ENCODE results near the gene GMIP. TPM values are rescaled to one million over a fixed set of nuclear protein-coding genes. Genes with fewer than 3 reads are reported as not detected.
A peak's percentile ranks its signal among the peaks of the same experiment; 100 is the strongest.

The GMIP gene
- total and polyA plus RNA-seq, 8 donors: 5.2 to 96.2 (median 13.8) TPM

DNA sequence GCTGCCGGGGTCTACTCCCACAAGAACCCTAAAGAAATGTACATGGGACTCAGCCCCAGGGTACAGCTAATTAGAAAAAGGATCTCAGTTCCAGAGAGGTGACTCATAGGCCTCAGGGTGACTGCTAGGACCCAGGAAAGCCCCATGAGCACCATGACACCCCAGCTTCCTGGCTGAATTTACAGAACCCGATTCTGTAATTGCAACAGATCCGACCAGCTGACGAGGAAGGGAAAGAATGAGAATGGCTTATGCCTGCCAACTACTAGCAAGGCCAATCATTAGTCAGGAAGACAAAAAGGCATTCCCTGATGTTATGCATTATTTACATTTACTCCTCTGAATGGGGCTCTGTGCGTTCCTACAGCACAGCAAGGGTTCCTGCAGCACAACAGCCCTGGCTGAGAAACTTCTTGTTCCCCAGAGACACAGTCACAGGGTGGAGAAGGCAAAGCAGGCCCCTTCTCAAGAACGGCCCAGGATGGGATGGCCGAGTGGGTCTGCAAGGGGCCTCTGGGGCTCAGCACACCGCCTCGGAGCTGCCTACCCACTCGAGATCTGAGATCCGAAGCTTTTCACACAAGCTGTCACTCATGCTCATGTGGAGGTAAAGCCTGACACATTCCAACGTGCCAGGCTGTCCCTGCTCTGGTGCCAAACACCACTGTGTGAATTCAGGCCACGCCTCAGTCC lies 52.2 kb downstream of the GMIP start:
- 24 to 40% (median 33%) methylated on average over 13 of the region's 13 CpGs for WGBS, 5 donors
- Histone ChIP-seq H3K4me1 (peaks cover 12 to 38% (median 29%) of the 10 kb centered on the region in 4 donors), H3K27me3 (no peaks in the 10 kb centered on the region), H3K27ac (peak overlapping the region; percentile 64 to 80 (median 72)), H3K9me3 (no peaks in the 10 kb centered on the region), H3K4me3 (no peak overlapping the region), H3K36me3 (no peaks in the 10 kb centered on the region)
- intact Hi-C loops (cut with DNase I; ENCODE audit: low total_unique reads): no loop called here
- TF ChIP-seq EP300 (IDR thresholded peaks at IDR 0.05) (no peak), POLR2A (IDR thresholded peaks at IDR 0.05) (no peak), POLR2AphosphoS5 (IDR thresholded peaks at IDR 0.05) (peak in 2 of 3 donors; percentile 63 to 78), CTCF (IDR thresholded peaks at IDR 0.05) (no peak)
- peak; percentile 53 to 92 for DNase-seq

DNA sequence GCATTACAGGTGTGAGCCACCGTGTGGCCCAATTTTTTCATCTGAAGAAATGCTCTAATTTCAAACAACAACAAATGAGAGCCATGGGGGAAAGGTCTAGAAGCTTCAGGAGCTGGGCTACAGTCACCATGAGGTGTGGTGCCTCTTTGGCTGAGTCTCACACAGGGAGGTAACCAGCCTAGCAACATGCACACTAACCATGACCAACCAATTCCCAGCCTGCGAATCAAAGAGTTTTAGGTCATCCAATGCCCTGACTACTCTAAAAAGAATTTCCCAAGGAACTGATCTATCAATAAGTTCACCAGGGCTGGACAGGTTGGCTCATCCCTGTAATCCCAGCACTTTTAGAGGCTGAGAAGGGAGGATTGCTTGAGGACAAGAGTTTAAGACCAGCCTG lies 54.9 kb downstream of the GMIP start:
- H3K36me3 ChIP-seq: no peaks in the 10 kb centered on the region
- intact Hi-C loops (cut with DNase I; ENCODE audit: low total_unique reads): no loop called here
- 87 to 92% (median 89%) methylated on average over 2 of the region's 2 CpGs for WGBS, 5 donors
- TF ChIP-seq POLR2AphosphoS5 (IDR thresholded peaks at IDR 0.05) (no peak), CTCF (IDR thresholded peaks at IDR 0.05) (no peak), POLR2A (IDR thresholded peaks at IDR 0.05) (no peak), EP300 (IDR thresholded peaks at IDR 0.05) (no peak)
- no peak overlapping the region for H3K27ac ChIP-seq
- H3K4me3 ChIP-seq: no peak overlapping the region
- H3K9me3 ChIP-seq: no peaks in the 10 kb centered on the region
- peaks cover 12 to 20% (median 14%) of the 10 kb centered on the region in 4 donors for H3K4me1 ChIP-seq
- no peaks in the 10 kb centered on the region for H3K27me3 ChIP-seq
- no peak for DNase-seq

DNA sequence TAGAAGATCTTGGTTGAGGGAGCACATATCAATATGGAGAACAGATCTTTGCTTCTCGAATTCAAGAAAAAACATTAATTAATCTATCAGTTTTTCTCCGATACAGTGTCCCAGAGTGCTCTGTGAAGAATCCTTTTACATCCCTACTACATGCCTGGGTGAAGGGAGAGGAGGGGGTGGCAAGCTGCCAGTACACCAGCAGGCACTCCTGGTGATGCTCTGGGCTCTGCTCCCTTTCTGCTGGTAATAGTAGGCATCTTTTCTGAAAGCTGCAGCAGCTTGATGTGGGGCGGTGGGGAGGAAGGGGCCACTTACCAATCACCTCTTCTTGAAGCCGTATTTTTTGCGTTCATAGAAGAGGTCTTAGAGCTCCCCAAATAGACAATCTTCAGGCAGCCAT lies 55.7 kb downstream of the GMIP start:
- no peak for DNase-seq
- Histone ChIP-seq H3K4me1 (peaks cover 12 to 20% (median 14%) of the 10 kb centered on the region in 4 donors), H3K27me3 (no peaks in the 10 kb centered on the region), H3K9me3 (no peaks in the 10 kb centered on the region), H3K36me3 (no peaks in the 10 kb centered on the region), H3K27ac (no peak overlapping the region), H3K4me3 (no peak overlapping the region)
- TF ChIP-seq EP300 (IDR thresholded peaks at IDR 0.05): no peak
- TF ChIP-seq POLR2AphosphoS5 (IDR thresholded peaks at IDR 0.05): no peak
- TF ChIP-seq CTCF (IDR thresholded peaks at IDR 0.05): no peak
- TF ChIP-seq POLR2A (IDR thresholded peaks at IDR 0.05): no peak
- 94 to 97% (median 95%) methylated on average over 5 of the region's 5 CpGs for WGBS, 5 donors
- intact Hi-C loops (cut with DNase I; ENCODE audit: low total_unique reads): no loop called here

DNA sequence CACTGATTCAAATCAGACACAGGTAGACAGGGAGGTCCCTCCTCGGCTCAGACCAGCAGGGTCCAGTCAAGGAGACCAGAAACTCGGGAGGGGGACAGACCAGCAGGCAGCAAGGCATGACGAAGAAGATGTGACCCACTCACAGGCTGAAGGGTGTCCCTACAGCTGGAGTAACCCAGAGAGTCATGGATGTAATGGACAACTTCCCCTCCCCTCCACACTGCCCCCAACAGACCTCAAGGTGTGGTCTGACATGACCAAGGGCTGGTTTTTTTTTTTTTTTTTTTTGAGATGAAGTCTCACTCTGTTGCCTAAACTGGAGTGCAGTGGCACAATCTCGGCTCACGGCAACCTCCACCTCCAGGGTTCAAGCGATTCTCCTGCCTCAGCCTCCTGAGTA lies 59.1 kb downstream of the GMIP start:
- 92 to 95% (median 92%) methylated on average over 3 to 6 of the region's 6 CpGs for WGBS, 5 donors
- H3K9me3 ChIP-seq: no peaks in the 10 kb centered on the region
- intact Hi-C loops (cut with DNase I; ENCODE audit: low total_unique reads): no loop called here
- peaks cover 0 to 22% (median 13%) of the 10 kb centered on the region in 4 donors for H3K4me1 ChIP-seq
- TF ChIP-seq POLR2A (IDR thresholded peaks at IDR 0.05) (no peak), CTCF (IDR thresholded peaks at IDR 0.05) (no peak), POLR2AphosphoS5 (IDR thresholded peaks at IDR 0.05) (no peak), EP300 (IDR thresholded peaks at IDR 0.05) (no peak)
- H3K4me3 ChIP-seq: no peak overlapping the region
- no peak for DNase-seq
- no peaks in the 10 kb centered on the region for H3K36me3 ChIP-seq
- H3K27ac ChIP-seq: no peak overlapping the region
- H3K27me3 ChIP-seq: no peaks in the 10 kb centered on the region
